GM21825 (cell line): ENCODE data around the gene RPL38.
A peak's percentile ranks its signal among the peaks of the same experiment; 100 is the strongest.

Experiments used
- ATAC-seq: cut with Tn5 transposase; IDR thresholded peaks from one replicate; pipeline ENCODE4 v1.9.1; 2021; ENCODE audit warnings: mild to moderate bottlenecking, moderate library complexity; ENCODE audit not compliant: unreplicated experiment

RPL38 gene

DNA sequence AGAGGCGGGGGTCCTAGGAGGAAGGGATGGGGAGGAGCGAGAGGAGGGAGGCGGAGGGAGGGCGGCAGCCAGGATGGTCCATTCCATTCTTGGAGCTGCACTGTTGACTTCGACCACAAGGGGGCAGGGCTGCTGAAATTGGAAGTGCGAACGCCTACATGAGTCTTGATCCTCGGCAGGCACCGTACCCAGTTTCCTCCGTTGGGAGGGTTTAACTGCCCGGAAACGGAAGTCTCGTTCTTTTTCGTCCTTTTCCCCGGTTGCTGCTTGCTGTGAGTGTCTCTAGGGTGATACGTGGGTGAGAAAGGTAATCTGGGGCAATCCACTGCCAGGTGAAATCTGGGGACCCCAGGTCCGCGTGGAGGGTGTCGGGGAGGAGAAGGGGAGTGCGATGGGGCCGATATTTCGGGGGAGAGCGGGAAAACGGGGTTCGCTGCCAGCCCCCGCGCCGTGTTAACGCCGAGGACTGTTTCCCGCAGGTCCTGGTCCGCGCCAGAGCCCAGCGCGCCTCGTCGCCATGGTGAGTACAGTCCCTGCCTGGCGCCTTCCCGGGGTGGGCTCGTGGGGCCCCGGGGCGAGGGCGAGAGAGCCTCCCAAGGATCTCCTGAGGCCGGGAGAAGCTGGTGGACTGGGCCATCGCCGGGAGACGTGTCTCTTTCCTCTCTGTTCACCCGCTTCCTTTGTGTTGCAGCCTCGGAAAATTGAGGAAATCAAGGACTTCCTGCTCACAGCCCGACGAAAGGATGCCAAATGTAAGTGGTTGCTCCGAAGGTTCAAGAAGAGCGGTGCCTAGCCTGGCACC, at the start of gene RPL38:
Gene RPL38, plus strand, starts transcription at position 240 of the 802 bp plus-strand sequence. Its CDS starts 278 bp downstream, at position 518.
- ATAC-seq: peak; percentile 68

- ATAC-seq: no peak
Measured at GRCh38 chr17:74153821-74154430, 49.6 kb upstream of the RPL38 start.

DNA sequence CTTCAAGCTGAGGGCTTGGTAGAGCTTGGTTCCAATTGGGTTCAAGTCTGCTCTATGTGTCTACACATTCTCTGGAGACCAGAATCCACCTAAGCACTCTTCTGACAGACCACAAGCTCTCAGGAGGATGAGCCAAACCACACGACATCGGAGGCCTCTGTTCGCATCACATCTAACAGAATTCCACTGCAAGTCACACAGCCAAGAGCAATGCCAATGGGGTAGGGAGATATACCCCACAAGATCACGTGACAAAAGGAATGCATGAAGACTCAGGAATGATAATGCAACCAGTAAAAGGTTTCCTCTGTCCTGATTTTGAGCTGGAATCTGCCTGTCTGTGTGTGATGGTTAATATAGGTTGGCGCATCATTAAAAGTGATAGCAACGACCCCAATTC, 46.6 kb upstream of the RPL38 start:
- no peak for ATAC-seq

DNA sequence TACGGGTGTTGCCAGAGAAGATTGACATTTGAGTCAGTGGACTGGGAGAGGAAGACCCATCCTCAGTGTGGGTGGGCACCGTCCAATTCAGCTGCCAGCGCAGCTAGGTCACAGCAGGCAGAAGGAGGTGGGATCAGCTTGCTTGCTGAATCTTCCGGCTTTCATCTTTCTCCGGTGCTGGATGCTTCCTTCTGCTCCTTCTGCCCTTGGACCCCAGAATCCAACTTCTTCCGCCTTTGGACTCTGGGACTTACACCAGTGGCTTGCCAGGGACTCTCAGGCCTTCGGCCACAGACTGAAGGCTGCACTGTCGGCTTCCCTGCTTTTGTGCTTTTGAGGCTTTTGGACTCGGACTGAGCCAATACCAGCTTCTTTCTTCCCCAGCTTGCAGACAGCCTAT, 46.1 kb upstream of the RPL38 start:
- ATAC-seq: no peak

GRCh38 chr17:74158761-74159160, 44.7 kb upstream of the RPL38 start:
- no peak for ATAC-seq

DNA sequence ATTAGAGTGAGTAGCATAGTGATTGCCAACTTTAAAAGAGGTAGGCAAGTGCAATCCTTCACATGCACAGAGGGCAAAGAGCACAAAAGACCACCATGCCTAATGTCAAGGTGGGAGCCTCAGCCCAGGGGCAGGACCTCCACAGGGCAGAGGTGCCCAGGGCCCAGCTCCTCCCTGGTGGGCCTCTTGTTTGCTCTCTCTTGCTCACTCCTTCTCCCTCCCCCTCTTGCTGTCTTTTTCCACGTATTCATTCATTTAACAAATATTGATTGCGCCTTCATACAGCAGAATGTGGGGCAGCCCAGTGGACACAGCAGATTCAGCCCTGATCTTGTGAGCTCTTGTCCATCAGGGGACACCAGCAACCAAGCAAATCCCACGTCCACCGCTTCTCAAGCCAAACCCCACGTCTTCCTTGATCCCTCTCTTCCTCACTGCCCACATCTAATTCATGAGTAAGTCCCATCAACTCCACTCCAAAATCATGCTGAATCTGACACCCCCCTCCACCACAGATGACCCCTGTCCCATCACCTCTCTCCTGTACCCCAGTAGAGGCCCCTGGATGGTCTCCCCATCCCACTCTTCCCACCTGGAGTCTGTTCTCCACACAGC, 44.1 kb upstream of the RPL38 start:
- ATAC-seq: no peak

DNA sequence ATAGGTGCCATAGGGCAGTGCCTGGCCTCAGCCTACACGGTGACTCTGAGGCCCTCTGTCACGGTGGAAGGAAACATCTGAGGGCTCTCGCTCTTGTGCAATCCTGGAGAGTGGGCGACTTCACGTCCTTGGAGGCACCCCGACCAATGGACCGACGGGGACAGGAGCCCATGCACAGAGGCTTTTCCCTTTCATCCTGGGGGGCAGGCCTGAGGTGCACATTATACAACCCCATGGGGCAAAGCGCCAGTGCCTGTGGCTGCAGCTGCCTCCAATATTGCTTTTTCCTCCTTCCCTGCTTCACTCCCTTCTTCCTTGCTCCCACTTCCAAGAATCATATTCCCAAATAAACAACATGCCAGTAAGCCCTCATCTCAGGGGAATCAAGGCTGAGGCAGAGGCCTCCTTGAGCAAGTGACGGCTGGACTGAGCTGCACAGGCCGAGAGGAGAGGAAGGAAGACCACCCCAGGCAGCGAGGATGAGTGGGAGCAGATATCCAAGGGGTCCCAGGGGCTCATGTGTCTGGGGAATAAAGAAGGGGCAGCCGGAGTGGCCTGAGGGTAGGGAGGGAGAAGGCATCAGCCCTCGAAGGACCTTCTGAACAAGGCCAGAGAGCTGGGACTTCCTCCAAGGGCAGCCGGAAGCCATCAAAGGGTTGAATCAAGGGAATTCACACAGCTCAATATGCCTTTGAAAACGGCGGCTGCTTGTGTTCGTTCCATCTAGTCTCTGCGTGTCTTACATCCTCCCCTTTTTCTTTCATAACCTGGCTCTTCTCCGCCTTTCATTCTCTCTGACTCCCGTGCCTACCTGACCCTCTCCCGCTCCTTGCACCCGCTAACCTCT, 42.6 kb upstream of the RPL38 start:
- ATAC-seq: no peak

- ATAC-seq: no peak
Measured at GRCh38 chr17:74161503-74161875, 42.0 kb upstream of the RPL38 start.

DNA sequence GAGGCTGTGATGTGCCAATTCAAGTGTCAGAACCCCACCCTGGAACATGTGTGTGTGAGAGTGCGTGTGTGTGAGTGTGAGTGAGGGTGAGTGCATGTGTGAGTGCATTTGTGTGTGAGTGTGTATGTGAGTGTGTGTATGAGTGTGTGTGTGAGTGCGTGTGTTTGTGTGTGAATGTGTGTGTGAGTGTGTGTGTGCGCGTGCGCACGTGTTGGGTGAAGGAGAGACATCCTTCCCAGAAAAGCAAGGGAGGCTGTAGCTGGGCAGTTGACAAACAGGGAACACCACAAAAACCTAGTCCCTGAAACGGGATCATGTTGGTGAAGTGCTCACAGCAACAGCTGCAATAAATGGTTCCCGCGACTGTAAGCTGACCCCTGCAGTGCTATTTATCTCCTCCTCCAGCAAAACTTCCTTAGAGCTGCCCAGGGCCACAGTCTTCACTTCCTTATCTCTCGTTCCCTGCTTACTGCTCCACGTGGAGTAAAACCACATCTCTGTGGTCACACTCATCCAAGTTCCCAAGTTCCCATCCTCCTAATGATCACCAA, 40.1 kb upstream of the RPL38 start:
- no peak for ATAC-seq

GRCh38 chr17:74163836-74164235, 39.6 kb upstream of the RPL38 start:
- ATAC-seq: no peak

- no peak for ATAC-seq
Measured at GRCh38 chr17:74164446-74165045, 38.9 kb upstream of the RPL38 start.

GRCh38 chr17:74165797-74166365, 37.6 kb upstream of the RPL38 start:
- ATAC-seq: no peak

DNA sequence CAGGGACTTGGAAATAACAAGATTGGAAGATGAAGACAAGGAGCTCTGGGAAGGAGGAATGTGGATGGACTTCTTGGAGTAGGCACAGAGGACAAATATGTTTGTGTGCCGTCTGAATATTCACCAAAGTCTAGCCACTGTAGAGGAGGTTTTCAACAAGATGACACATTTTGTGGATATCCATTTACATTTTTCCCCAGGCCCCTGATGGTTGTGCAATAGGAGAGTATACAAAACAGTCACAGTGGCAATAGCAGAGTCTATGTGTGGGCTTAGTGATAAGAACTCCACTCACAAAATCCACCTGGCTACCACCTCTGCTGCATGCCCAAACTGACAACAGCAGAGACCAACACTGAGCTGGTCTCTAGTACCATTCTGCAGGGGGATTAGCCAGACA, 32.6 kb upstream of the RPL38 start:
- no peak for ATAC-seq

DNA sequence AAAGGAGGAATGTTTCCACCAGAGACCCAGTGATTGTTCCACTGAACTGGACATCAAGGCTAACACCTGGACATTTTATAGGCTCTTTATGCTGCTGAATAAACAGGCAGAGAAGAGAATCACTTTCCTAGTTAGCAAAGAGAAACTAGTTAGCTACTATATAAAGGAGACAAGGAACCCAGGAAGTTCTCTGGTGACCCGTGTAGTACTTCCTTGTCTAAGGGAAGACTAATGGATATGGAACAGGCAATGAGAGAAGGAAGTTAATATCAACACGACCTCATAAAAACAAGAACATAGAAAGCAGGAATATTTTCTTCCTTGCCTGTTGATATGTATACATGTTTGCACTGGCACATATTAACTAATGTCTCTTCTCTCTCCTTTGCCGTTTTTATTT, 30.8 kb upstream of the RPL38 start:
- ATAC-seq: no peak

- no peak for ATAC-seq
Measured at GRCh38 chr17:74176546-74177001, 26.9 kb upstream of the RPL38 start.

- ATAC-seq: no peak
Measured at GRCh38 chr17:74177018-74177450, 26.4 kb upstream of the RPL38 start.

- no peak for ATAC-seq
Measured at GRCh38 chr17:74179576-74179975, 23.9 kb upstream of the RPL38 start.

DNA sequence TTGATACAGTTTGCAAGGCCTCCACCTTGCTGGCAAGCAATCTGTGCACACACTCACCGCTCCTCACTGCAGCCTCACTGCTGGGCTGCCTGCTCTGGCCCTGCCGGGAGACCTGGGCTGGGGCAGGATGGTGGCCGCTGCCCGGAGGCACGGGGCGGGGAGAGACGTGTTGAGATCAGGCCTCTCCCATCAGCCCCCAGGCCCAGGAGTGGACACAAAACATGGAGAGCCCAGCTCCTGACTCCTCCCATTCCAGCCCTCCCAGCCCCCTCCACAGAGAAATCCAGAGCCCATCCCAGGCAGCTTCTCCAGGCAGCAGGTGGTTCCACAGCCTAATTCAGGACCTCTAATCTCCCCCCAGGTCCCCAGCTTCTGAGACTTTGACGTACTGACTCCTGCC, 23.1 kb upstream of the RPL38 start:
- no peak for ATAC-seq

GRCh38 chr17:74181341-74181740, 22.1 kb upstream of the RPL38 start:
- ATAC-seq: no peak
